Pancreas (tissue), 10 donors: ENCODE data around the gene PRKD1. TPM values are rescaled to one million over a fixed set of nuclear protein-coding genes. Genes with fewer than 3 reads are reported as not detected.

Experiments used
- ATAC-seq, 4 donors: fragments of 200-7000 bp; cut with Tn5 transposase; one replicate each; pipeline versions ENCODE4 v1.8.0 to v1.9.1; 2020; ENCODE audit warnings: mild to moderate bottlenecking in 4 of 4, moderate library complexity in 4 of 4
- DNase-seq, 6 donors: peaks; one replicate each; pipeline ENCODE4 v3.0.0-alpha.2; 2020
- FAIRE-seq: peaks from 2 replicates; lab custom pipeline; 2012; peaks lifted over from hg19 to GRCh38; lab: Jason Lieb, UNC
- H3K27ac ChIP-seq, 4 donors: fragments of 200-600 bp; sonication (generic); 1 replicate in 3 of 4; 2 replicates in 1 of 4; pipeline versions ENCODE4 v1.5.0 to v1.8.0; 2020
- H3K27me3 ChIP-seq, 4 donors: fragments of 200-600 bp; one replicate each; pipeline ENCODE4 v1.8.0; 2021
- H3K36me3 ChIP-seq, 3 donors: fragments of 200-600 bp; sonication (generic) in 1 of 3; one replicate each; pipeline versions ENCODE4 v1.5.0 to v1.8.0; 2020 to 2021
- H3K4me1 ChIP-seq, 3 donors: fragments of 200-600 bp; one replicate each; pipeline ENCODE4 v1.8.0; 2021
- H3K4me3 ChIP-seq, 4 donors: fragments of 200-600 bp; sonication (generic) in 2 of 4; one replicate each; pipeline versions ENCODE4 v1.5.0 to v1.8.0; 2020 to 2021
- H3K9me3 ChIP-seq, 4 donors: fragments of 200-600 bp; one replicate each; pipeline ENCODE4 v1.8.0; 2021
- CTCF ChIP-seq, 4 donors: fragments of 200-600 bp; sonication (generic) in 3 of 4; IDR thresholded peaks; one replicate each; pipeline versions ENCODE4 v1.5.0 to v1.8.0; 2021; ENCODE audit warnings: antibody characterized with exemption in 4 of 4
- WGBS, 2 donors: extraction: QIAGEN DNeasy Blood & Tissue Kit; methylation state at CpG; one replicate each; pipeline ENCODE4 v1.1.7; 2013; 5-methylcytosine and 5-hydroxymethylcytosine counted together
- intact Hi-C, 3 donors: fragments of 100-400 bp; cut with DNase I; formaldehyde crosslinking; loops; one replicate each; pipeline versions ENCODE4 v1.11.1 to v1.14.2; 2022
- polyA plus RNA-seq, 2 donors: library from polyadenylated mRNA; stranded (reverse); fragments of 200-250 nt; gene quantifications; one replicate each; pipeline ENCODE4 v1.2.3, GENCODE V29; 2013
- total RNA-seq, 6 donors: library from RNA; stranded (reverse); fragmentation: NEBNext Ultra II Directional in 4 of 6; extraction: Animal tissue kit (Norgen Biotek cat#: 25700) in 4 of 6; gene quantifications; one replicate each; pipeline versions ENCODE4 v1.2.1 to v1.2.4, GENCODE V29; 2021 to 2023
- donor health status: healthy with polysubstance abuse.
- donor health status: DM: no; HTN: no; CAD: no; lungs with moderate emphysema.
- donor health status: DM: no; HTN: no; CAD: no.
- donor health status: control.
- donor health status: control.
- donor health status: Bipolar disorder and iron deficiency.
- donor health status: DM: yes; HTN: yes; CAD: no.
- donor health status: DM: no; HTN: no; CAD: no.
- donor health status: DM: no; HTN: no; CAD: no.
- donor health status: DM: yes; HTN: yes; CAD: no.

The PRKD1 gene
- total RNA-seq, result 10 to 100 TPM in 1 of 6 donors, 1 to 10 TPM in 5; 3.3 to 13.2 (median 4.8) TPM
- polyA plus RNA-seq, result 1 to 10 TPM; 3.1 to 3.9 TPM

DNA sequence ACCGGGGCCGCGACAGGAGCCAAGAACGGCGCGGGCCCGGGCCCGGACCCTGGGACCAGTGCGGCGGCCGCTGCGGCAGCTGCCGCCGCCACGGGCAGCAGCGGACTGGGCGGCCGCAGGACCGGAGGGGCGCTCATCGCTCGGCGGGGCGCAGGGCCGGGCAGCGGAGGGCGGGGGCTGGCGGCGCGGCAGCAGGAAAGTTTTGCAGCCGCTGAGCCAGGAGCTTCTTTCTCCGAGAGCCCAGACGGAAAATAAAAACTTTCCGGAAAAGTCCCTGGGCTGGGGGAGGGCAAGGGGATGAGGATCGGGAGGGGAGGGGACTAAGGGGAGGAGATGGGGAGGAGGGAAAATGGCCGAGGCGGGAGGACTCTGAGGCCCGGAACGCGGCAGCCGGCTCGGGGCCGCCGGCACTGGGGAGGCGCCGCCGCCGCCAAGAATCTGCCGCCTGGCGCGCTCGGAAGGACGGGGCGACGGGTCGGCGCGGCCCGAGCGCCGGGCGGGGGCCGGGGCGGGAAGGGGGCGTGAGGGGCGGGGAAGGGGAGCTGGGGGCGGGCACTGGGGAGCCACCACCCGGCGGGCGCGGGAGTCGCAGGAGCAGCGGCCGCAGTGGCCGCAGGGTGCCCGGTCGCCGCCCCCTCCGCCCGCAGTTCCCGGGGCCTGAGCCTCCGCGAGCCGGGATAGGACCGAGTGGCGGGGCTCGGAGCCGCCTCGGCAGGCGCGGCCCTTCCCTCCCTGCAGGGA lies at the start of gene PRKD1:
Gene PRKD1 (minus strand): TSS at position 472 of the 741 bp plus-strand sequence.
- intact Hi-C loops, result no loop called here
- 0 to 1% methylated on average over 21 to 89 of the region's 91 CpGs for WGBS, 2 donors

GRCh38 chr14:29971101-29971500 lies 43.5 kb upstream of the PRKD1 start:
- no peaks in the 10 kb centered on the region for H3K27me3 ChIP-seq
- no peak overlapping the region for H3K27ac ChIP-seq
- WGBS, 2 donors, result 93 to 97% methylated on average over 15 of the region's 15 CpGs
- DNase-seq (no peak), FAIRE-seq (no peak), ATAC-seq (no peak)
- TF ChIP-seq CTCF (IDR thresholded peaks at IDR 0.05), result no peak
- no peaks in the 10 kb centered on the region for H3K36me3 ChIP-seq
- no peaks in the 10 kb centered on the region for H3K4me1 ChIP-seq
- H3K4me3 ChIP-seq, result no peak overlapping the region
- no peaks in the 10 kb centered on the region for H3K9me3 ChIP-seq
- intact Hi-C loops, result no loop called here

More for the DNA sequence above, at the start of gene PRKD1:
- Histone ChIP-seq H3K27me3 (no peaks in the 10 kb centered on the region), H3K4me1 (peaks cover 0 to 16% (median 12%) of the 10 kb centered on the region in 3 donors), H3K4me3 (peak within 1 kb of the TSS; percentile 57 to 84 (median 71)), H3K27ac (peak within 1 kb of the TSS in 3 of 4 donors; percentile 62 to 85 (median 84)), H3K36me3 (no peaks in the 10 kb centered on the region), H3K9me3 (no peaks in the 10 kb centered on the region)
- peak; percentile 85 to 91 (median 86) for ATAC-seq
- TF ChIP-seq CTCF (IDR thresholded peaks at IDR 0.05), result peak in 1 of 4 donors; percentile 21
- peak; percentile 63 to 87 (median 74) for DNase-seq
- no peak for FAIRE-seq

DNA sequence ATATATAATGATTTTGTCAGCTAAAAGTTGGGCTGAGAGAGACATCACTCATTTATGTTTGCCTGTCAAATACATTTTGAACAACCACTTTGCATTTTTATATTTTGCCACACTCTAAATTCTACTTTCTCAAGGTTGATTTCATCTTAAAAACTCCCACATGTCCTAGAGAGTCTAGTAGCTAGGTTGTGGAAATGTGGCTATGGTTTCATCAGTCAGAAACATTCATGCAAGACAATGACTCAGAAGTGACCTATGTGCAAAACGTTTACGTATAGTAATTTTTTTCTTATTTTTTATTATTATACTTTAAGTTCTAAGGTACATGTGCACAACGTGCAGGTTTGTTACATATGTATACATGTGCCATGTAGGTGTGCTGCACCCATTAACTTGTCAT lies 27.4 kb upstream of the PRKD1 start:
- Histone ChIP-seq H3K36me3 (no peaks in the 10 kb centered on the region), H3K27ac (no peak overlapping the region), H3K9me3 (no peaks in the 10 kb centered on the region), H3K27me3 (no peaks in the 10 kb centered on the region), H3K4me3 (no peak overlapping the region), H3K4me1 (no peaks in the 10 kb centered on the region)
- intact Hi-C loops, result no loop called here
- no peak for TF ChIP-seq CTCF (IDR thresholded peaks at IDR 0.05)
- 74 to 86% methylated on average over 3 of the region's 3 CpGs for WGBS, 2 donors
- no peak for ATAC-seq
- DNase-seq, result no peak
- FAIRE-seq, result no peak

DNA sequence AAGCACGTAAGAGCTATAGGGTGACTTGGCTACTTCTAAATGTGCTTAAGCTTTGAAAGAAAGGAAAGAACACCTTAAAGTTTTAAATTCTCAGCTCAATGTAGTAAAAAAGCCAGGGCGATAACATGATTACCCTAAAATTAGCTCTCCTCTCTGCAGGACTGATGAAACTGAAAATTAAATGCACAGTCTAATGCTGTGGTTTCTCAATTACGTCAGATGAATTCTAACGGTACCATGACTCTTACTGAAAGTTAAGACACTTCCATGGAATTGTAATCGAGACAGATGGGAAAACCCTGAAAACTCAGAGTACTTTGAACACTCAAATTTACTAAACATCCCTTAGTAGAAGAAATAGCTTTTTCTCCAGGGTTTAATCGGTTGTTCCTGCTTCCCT lies 25.9 kb upstream of the PRKD1 start:
- ATAC-seq (no peak), FAIRE-seq (no peak), DNase-seq (no peak)
- Histone ChIP-seq H3K4me3 (no peak overlapping the region), H3K27me3 (no peaks in the 10 kb centered on the region), H3K9me3 (no peaks in the 10 kb centered on the region), H3K36me3 (no peaks in the 10 kb centered on the region), H3K4me1 (no peaks in the 10 kb centered on the region), H3K27ac (no peak overlapping the region)
- TF ChIP-seq CTCF (IDR thresholded peaks at IDR 0.05), result no peak
- intact Hi-C loops, result no loop called here
- 70 to 83% methylated on average over 6 of the region's 6 CpGs for WGBS, 2 donors

- Histone ChIP-seq H3K4me1 (no peaks in the 10 kb centered on the region), H3K36me3 (no peaks in the 10 kb centered on the region), H3K27ac (no peak overlapping the region), H3K4me3 (no peak overlapping the region), H3K27me3 (no peaks in the 10 kb centered on the region), H3K9me3 (no peaks in the 10 kb centered on the region)
- DNase-seq (no peak), ATAC-seq (no peak), FAIRE-seq (no peak)
- no peak for TF ChIP-seq CTCF (IDR thresholded peaks at IDR 0.05)
- intact Hi-C loops, result no loop called here
These were observed 16.4 kb upstream of the PRKD1 start for GRCh38 chr14:29944091-29944490.
